Neural cell (in vitro differentiated cells): ENCODE measurements around the gene SURF6.

Source experiments
- EP300 ChIP-seq: fragments of 450-650 bp; conservative IDR thresholded peaks from 2 replicates; pipeline ENCODE4 v1.6.1; 2014; ENCODE audit warnings: antibody characterized with exemption, mild to moderate bottlenecking, moderate library complexity; ENCODE audit not compliant: poor library complexity, severe bottlenecking
- TF ChIP-seq, protein P1 (sequence below): fragments of 450-650 bp; IDR thresholded peaks from 2 replicates; pipeline ENCODE4 v1.5.1; 2014; ENCODE audit warnings: antibody characterized with exemption, mild to moderate bottlenecking, moderate library complexity; ENCODE audit not compliant: poor library complexity, severe bottlenecking

GRCh38 chr9:133315997-133316396 lies 20.0 kb downstream of the SURF6 start:
- no peak for TF ChIP-seq EP300
- TF ChIP-seq, protein P1, sequence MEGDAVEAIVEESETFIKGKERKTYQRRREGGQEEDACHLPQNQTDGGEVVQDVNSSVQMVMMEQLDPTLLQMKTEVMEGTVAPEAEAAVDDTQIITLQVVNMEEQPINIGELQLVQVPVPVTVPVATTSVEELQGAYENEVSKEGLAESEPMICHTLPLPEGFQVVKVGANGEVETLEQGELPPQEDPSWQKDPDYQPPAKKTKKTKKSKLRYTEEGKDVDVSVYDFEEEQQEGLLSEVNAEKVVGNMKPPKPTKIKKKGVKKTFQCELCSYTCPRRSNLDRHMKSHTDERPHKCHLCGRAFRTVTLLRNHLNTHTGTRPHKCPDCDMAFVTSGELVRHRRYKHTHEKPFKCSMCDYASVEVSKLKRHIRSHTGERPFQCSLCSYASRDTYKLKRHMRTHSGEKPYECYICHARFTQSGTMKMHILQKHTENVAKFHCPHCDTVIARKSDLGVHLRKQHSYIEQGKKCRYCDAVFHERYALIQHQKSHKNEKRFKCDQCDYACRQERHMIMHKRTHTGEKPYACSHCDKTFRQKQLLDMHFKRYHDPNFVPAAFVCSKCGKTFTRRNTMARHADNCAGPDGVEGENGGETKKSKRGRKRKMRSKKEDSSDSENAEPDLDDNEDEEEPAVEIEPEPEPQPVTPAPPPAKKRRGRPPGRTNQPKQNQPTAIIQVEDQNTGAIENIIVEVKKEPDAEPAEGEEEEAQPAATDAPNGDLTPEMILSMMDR, result no peak
